Erythroblast (primary cell): ENCODE data around the gene SPRN.

ENCODE experiments used
- GATA1 ChIP-seq: IDR thresholded peaks from 2 replicates; pipeline ENCODE4 v1.6.1; 2011; ENCODE audit warnings: low read depth, mild to moderate bottlenecking, control low read depth, low read length, moderate library complexity
- POLR2A ChIP-seq: IDR thresholded peaks from 2 replicates; pipeline ENCODE4 v1.6.1; 2011; ENCODE audit warnings: mild to moderate bottlenecking, low read length

DNA sequence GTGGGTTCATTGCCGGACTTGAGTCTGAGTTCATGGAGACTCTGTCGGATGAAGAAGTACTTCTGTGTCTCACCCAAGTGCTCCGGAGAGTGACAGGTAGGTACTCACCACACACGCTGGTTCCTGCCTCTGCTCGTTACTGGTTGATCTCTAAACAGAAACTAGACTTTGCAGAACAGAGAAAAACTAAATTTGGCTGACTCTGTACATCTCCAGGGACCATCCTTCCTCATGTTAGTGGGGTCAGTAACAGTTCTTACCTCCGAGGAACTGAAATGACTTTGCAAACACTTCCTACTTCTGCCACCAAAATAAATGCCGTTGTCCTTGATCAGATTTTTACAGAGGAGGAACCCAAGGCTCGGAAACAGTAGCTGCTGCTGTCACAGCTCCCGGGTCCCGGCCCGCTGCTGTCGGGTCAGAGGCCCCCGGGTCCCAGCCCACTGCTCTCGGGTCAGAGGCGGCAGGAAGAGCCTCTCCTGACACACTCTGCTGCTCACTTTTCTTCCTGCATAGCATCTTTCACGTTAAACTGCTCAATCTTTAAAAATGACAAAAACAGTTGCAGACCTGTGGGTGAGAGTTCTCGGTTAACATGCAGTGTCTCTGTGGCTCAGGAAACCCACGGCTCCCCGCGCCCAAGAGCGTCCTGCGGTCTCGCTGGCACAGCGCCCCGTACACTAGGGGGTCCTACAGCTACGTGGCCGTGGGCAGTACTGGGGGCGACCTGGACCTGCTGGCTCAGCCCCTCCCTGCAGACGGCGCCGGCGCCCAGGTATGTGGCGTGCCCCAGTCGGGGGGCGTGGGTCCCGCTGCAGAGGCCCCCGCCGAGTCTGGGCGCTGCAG, 35.2 kb downstream of the SPRN start:
- no peak for TF ChIP-seq POLR2A
- no peak for TF ChIP-seq GATA1
